SIG-M5 treated with dmso at 0.1 percent for 504 hours (cell line): ENCODE results near the gene KBTBD6.
A peak's percentile ranks its signal among the peaks of the same experiment; 100 is the strongest.
"Not testable (repeated sequence)": the region's sequence is repeated elsewhere in the genome, so short reads cannot be mapped to it uniquely, and the experiment has no call there.

Experiments
- DNase-seq: peaks from one replicate; lab custom pipeline; 2025; ENCODE audit not compliant: unreplicated experiment; lab: John Stamatoyannopoulos, UW

Gene KBTBD6

GRCh38 chr13:41136396-41137031, 3.9 kb upstream of the KBTBD6 start:
- DNase-seq, result no peak

- no peak for DNase-seq
Observed at GRCh38 chr13:41133951-41134350, 1.3 kb upstream of the KBTBD6 start.

GRCh38 chr13:41131660-41132511, 716 bp downstream of the KBTBD6 start:
- peak; percentile 12 for DNase-seq

GRCh38 chr13:41131189-41131588, 1.4 kb downstream of the KBTBD6 start:
- DNase-seq, result not testable (repeated sequence)

- peak; percentile 61 for DNase-seq
Observed at GRCh38 chr13:41130356-41130755, 2.2 kb downstream of the KBTBD6 start.

- no peak for DNase-seq
Observed at GRCh38 chr13:41127701-41128100, 4.9 kb downstream of the KBTBD6 start.

- no peak for DNase-seq
Observed at GRCh38 chr13:41122838-41123237, 9.8 kb downstream of the KBTBD6 start.

- no peak for DNase-seq
Observed at GRCh38 chr13:41117869-41118268, 14.7 kb downstream of the KBTBD6 start.

GRCh38 chr13:41111454-41111853, 21.1 kb downstream of the KBTBD6 start:
- DNase-seq, result no peak

- DNase-seq, result no peak
Observed at GRCh38 chr13:41107584-41108014, 25.0 kb downstream of the KBTBD6 start.

- DNase-seq, result no peak
Observed at GRCh38 chr13:41107104-41107571, 25.5 kb downstream of the KBTBD6 start.

- no peak for DNase-seq
Observed at GRCh38 chr13:41099986-41100385, 32.6 kb downstream of the KBTBD6 start.

- DNase-seq, result no peak
Observed at GRCh38 chr13:41098761-41099160, 33.8 kb downstream of the KBTBD6 start.

- DNase-seq, result not testable (repeated sequence)
Observed at GRCh38 chr13:41095681-41096080, 36.9 kb downstream of the KBTBD6 start.

- DNase-seq, result no peak
Observed at GRCh38 chr13:41085961-41086585, 46.5 kb downstream of the KBTBD6 start.

GRCh38 chr13:41079725-41080124, 52.9 kb downstream of the KBTBD6 start:
- DNase-seq, result no peak
